Ishikawa (cell line): ENCODE results near the gene BCR.

Experiments used
- CEBPB ChIP-seq: IDR thresholded peaks from 2 replicates; pipeline ENCODE4 v1.6.1; 2012
- CREB1 ChIP-seq: IDR thresholded peaks from 2 replicates; pipeline ENCODE4 v1.6.1; 2012; ENCODE audit warnings: low read depth
- EGR1 ChIP-seq: IDR thresholded peaks from 2 replicates; pipeline ENCODE4 v1.6.1; 2012
- EP300 ChIP-seq: IDR thresholded peaks from 2 replicates; pipeline ENCODE4 v1.6.1; 2012; ENCODE audit warnings: borderline replicate concordance
- FOXM1 ChIP-seq: IDR thresholded peaks from 2 replicates; pipeline ENCODE4 v1.6.1; 2012; ENCODE audit warnings: low read depth, borderline replicate concordance
- NFIC ChIP-seq: IDR thresholded peaks from 2 replicates; pipeline ENCODE4 v1.6.1; 2012
- RAD21 ChIP-seq: IDR thresholded peaks from 2 replicates; pipeline ENCODE4 v1.6.1; 2012; ENCODE audit warnings: low read depth
- TAF1 ChIP-seq: IDR thresholded peaks from 2 replicates; pipeline ENCODE4 v1.6.1; 2012; ENCODE audit warnings: low read depth, mild to moderate bottlenecking
- TCF12 ChIP-seq: IDR thresholded peaks from 2 replicates; pipeline ENCODE4 v1.6.1; 2012; ENCODE audit warnings: low read depth
- TEAD4 ChIP-seq: IDR thresholded peaks from 2 replicates; pipeline ENCODE4 v1.6.1; 2012
- YY1 ChIP-seq: IDR thresholded peaks from 2 replicates; pipeline ENCODE4 v1.6.1; 2012; ENCODE audit warnings: low read depth
- ZBTB7A ChIP-seq: IDR thresholded peaks from 2 replicates; pipeline ENCODE4 v1.6.1; 2012; ENCODE audit warnings: low read depth
- TF ChIP-seq, protein P1 (sequence below): IDR thresholded peaks from 2 replicates; pipeline ENCODE4 v1.6.1; 2012
- TF ChIP-seq, protein P2 (sequence below): IDR thresholded peaks from 2 replicates; pipeline ENCODE4 v1.6.1; 2012
- TF ChIP-seq, protein P3 (sequence below): IDR thresholded peaks from 2 replicates; pipeline ENCODE4 v1.6.1; 2012; ENCODE audit warnings: low read depth, mild to moderate bottlenecking

The BCR gene

DNA sequence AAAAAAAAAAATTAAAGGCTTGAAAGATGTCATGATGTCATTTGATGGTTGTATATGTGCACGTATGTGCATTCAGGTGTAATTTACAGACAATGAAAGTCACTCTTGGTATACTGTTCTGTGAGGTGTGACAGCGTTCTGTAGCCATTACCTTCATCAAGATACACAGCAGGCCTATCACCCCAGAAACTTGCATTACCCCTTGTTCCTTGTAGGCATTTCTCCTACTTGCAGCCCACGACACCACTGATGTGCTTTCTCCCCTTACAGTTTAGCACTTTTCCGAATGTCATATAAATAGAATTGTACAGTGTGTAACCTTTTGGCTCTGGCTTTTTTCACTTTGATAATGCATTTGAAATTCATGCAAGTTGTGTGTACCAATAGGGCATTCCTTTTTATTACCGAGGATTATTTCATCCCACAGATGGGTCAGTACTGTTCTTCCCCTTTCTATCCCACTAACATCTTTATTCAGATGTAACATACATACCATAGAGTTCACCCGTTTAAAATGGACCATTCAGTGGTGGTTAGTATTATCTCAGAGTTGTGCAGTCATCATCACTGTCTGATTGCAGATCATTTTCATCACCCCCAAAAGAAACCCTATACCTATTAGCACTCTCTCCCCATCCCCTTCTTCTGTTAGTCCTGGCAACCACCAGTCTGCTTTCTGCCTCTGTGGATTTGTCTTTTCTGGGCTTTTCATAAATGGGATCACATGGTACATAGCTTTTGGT is 30.3 kb downstream of the BCR start:
- TF ChIP-seq FOXM1 = no peak
- TF ChIP-seq, protein P1, sequence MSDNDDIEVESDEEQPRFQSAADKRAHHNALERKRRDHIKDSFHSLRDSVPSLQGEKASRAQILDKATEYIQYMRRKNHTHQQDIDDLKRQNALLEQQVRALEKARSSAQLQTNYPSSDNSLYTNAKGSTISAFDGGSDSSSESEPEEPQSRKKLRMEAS = no peak
- TF ChIP-seq ZBTB7A = no peak
- no peak for TF ChIP-seq YY1
- TF ChIP-seq EP300 = no peak

DNA sequence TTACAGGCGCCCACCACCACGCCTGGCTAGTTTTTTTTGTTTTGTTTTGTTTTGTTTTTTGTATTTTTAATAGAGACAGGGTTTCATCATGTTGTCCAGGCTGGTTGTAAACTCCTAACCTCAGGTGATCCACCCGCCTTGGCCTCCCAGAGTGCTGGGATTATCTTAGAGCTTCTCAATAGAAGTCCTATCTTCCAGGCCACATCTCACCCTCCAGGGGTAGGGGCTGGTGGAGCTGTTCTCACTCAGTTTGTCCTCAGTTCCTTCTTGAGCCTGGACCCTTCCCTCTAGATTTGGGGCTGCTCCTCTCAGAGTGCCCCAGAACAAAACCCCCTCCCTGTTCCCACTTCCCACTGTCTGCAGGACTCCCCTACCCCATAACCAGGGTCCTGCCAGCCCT is 31.3 kb downstream of the BCR start:
- TF ChIP-seq, protein P1 = no peak
- TF ChIP-seq CEBPB (no peak), EGR1 (no peak), RAD21 (no peak), CREB1 (no peak), TAF1 (no peak), ZBTB7A (no peak), TCF12 (no peak), YY1 (no peak), TEAD4 (no peak), EP300 (no peak), NFIC (no peak), FOXM1 (no peak)
- TF ChIP-seq, protein P2, sequence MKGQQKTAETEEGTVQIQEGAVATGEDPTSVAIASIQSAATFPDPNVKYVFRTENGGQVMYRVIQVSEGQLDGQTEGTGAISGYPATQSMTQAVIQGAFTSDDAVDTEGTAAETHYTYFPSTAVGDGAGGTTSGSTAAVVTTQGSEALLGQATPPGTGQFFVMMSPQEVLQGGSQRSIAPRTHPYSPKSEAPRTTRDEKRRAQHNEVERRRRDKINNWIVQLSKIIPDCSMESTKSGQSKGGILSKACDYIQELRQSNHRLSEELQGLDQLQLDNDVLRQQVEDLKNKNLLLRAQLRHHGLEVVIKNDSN = no peak
- TF ChIP-seq, protein P3, sequence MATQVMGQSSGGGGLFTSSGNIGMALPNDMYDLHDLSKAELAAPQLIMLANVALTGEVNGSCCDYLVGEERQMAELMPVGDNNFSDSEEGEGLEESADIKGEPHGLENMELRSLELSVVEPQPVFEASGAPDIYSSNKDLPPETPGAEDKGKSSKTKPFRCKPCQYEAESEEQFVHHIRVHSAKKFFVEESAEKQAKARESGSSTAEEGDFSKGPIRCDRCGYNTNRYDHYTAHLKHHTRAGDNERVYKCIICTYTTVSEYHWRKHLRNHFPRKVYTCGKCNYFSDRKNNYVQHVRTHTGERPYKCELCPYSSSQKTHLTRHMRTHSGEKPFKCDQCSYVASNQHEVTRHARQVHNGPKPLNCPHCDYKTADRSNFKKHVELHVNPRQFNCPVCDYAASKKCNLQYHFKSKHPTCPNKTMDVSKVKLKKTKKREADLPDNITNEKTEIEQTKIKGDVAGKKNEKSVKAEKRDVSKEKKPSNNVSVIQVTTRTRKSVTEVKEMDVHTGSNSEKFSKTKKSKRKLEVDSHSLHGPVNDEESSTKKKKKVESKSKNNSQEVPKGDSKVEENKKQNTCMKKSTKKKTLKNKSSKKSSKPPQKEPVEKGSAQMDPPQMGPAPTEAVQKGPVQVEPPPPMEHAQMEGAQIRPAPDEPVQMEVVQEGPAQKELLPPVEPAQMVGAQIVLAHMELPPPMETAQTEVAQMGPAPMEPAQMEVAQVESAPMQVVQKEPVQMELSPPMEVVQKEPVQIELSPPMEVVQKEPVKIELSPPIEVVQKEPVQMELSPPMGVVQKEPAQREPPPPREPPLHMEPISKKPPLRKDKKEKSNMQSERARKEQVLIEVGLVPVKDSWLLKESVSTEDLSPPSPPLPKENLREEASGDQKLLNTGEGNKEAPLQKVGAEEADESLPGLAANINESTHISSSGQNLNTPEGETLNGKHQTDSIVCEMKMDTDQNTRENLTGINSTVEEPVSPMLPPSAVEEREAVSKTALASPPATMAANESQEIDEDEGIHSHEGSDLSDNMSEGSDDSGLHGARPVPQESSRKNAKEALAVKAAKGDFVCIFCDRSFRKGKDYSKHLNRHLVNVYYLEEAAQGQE = no peak

DNA sequence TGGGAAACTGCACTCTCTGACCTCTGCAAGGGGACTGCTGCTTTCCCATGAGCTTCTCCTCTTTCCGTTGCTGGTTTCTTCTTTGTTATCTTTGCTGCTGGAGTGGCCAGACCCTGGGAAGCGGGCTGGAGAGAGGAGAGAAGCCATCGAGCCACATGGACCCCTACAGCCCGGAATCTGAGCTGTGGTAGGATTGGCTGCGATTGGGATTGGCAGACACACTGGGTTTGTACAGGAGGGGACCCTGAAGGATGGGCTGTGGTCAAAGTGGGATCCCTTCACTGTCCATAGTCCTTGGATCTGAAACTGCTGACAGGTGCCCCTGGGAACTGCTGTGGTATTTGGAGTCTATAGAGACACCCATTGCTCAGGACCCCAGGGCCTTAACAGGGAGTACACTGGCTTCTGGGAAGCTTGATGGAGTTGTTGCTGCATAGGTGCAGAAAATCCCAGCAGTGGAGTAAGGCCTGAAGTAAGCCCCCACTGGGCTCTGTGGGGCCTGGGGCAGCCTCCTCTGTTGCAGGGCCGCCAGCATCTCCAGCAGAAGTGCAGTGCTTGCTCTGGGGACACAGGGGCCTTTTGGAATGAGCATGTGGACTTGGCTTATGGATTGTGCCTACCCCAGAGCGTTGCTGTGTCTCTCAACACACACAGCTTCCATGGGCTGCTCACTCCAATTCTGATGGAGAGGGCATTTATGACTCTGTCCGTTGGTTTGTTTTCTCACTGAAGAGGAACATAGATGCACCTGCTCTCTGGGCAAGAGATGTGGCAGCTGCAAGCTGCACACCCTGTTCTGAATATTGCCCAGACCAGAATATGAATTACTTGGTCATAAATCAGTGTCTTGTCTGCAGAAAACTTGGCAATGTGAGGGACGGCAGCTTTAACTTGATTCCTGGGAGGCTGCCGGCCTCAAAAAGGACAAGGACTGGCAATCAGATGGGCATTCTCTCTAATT is 32.0 kb downstream of the BCR start:
- TF ChIP-seq EGR1 = no peak
- TF ChIP-seq, protein P3 = no peak
- TF ChIP-seq, protein P2 = no peak
- no peak for TF ChIP-seq NFIC
- no peak for TF ChIP-seq FOXM1
- TF ChIP-seq CEBPB = no peak
- TF ChIP-seq, protein P1 = no peak
- no peak for TF ChIP-seq ZBTB7A
- TF ChIP-seq EP300 = no peak
- TF ChIP-seq CREB1 = no peak
- no peak for TF ChIP-seq RAD21
- TF ChIP-seq TAF1 = no peak
- TF ChIP-seq YY1 = no peak
- TF ChIP-seq TCF12 = no peak
- TF ChIP-seq TEAD4 = no peak

DNA sequence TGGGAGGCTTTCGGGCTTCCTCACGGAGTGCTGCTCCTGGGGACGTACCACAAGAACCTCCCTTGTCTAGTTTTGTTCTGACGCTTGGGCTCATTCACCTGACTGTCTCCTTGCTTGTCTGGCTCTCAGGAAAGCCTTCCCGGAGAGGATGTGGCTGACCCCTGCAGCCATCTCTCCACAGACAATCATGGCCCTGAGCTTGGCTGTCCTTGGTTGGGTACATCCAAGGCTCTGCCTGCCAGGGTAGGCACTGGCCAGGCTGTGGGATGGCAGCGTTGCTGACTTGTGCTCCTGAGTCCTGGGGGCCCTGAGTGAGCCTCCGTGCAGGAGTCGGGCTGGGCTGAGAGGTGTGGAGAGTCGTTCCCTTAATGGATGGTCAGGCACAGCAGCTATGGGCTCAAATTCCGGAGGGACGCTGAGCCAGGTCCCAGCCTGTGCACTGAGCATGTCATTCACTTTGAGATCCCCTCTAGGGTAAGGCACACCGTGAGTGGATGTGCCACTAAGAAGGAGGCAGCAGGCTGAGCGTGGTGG is 32.8 kb downstream of the BCR start:
- TF ChIP-seq, protein P3 = no peak
- TF ChIP-seq TEAD4 = no peak
